Loucy (cell line): ENCODE results near the gene FCN2.

Source experiments
- H2AFZ ChIP-seq: fragments of 200-600 bp; sonication (generic); 2 replicates; pipeline ENCODE4 v1.6.0; 2016; ENCODE audit warnings: antibody characterized with exemption, mild to moderate bottlenecking, low read length, moderate library complexity
- H3F3A ChIP-seq: fragments of 200-600 bp; 2 replicates; pipeline ENCODE4 v1.6.0; 2016; ENCODE audit warnings: antibody characterized with exemption, low read depth, mild to moderate bottlenecking
- H3K27me3 ChIP-seq: fragments of 200-600 bp; sonication (generic); 2 replicates; pipeline ENCODE4 v1.6.1; 2014; ENCODE audit warnings: low read length, mild to moderate bottlenecking; ENCODE audit not compliant: insufficient read depth, poor library complexity, severe bottlenecking
- H3K36me3 ChIP-seq: fragments of 200-600 bp; sonication (generic); 2 replicates; pipeline ENCODE4 v1.6.1; 2016; ENCODE audit warnings: low read length; ENCODE audit not compliant: insufficient read depth
- H3K4me1 ChIP-seq: fragments of 200-600 bp; sonication (generic); 2 replicates; pipeline ENCODE4 v1.5.1; 2014; ENCODE audit warnings: low read length, mild to moderate bottlenecking; ENCODE audit not compliant: insufficient read depth, poor library complexity, severe bottlenecking
- H3K4me2 ChIP-seq: fragments of 200-600 bp; sonication (generic); 2 replicates; pipeline ENCODE4 v1.6.0; 2014; ENCODE audit warnings: antibody characterized with exemption, low read length, low read depth, mild to moderate bottlenecking; ENCODE audit not compliant: poor library complexity, severe bottlenecking
- H3K4me3 ChIP-seq: fragments of 200-600 bp; sonication (generic); 2 replicates; pipeline ENCODE4 v1.5.1; 2014; ENCODE audit warnings: low read length, mild to moderate bottlenecking, mixed read lengths; ENCODE audit not compliant: poor library complexity, severe bottlenecking
- H3K79me2 ChIP-seq: fragments of 200-600 bp; sonication (generic); 2 replicates; pipeline ENCODE4 v1.6.1; 2014; ENCODE audit warnings: low read length; ENCODE audit not compliant: insufficient read depth
- H3K9ac ChIP-seq: fragments of 200-600 bp; sonication (generic); 2 replicates; pipeline ENCODE4 v1.6.0; 2014; ENCODE audit warnings: mild to moderate bottlenecking, low read depth, low read length, moderate library complexity; ENCODE audit not compliant: poor library complexity, severe bottlenecking
- H3K9me2 ChIP-seq: fragments of 200-600 bp; sonication (generic); replicated peaks from 2 replicates; pipeline ENCODE4 v1.6.1; 2016; ENCODE audit warnings: low read depth, low read length, mixed read lengths
- H3K9me3 ChIP-seq: fragments of 200-600 bp; sonication (generic); 2 replicates; pipeline ENCODE4 v1.6.1; 2014; ENCODE audit warnings: mild to moderate bottlenecking, antibody characterized with exemption, low read length, low read depth; ENCODE audit not compliant: insufficient read depth
- H4K20me1 ChIP-seq: fragments of 200-600 bp; sonication (generic); 2 replicates; pipeline ENCODE4 v1.6.0; 2014; ENCODE audit warnings: antibody characterized with exemption, low read length, mild to moderate bottlenecking; ENCODE audit not compliant: insufficient read depth, poor library complexity, severe bottlenecking
- CTCF ChIP-seq: fragments of 200-600 bp; sonication (generic); conservative IDR thresholded peaks from 2 replicates; pipeline ENCODE4 v1.5.1; 2014; ENCODE audit warnings: mild to moderate bottlenecking, antibody characterized with exemption, low read length
- EZH2phosphoT487 ChIP-seq: fragments of 200-600 bp; IDR thresholded peaks from 2 replicates; pipeline ENCODE4 v1.6.1; 2018; ENCODE audit warnings: antibody characterized with exemption, mild to moderate bottlenecking, moderate library complexity, borderline replicate concordance

Gene FCN2

GRCh38 chr9:134935056-134935640, 54.5 kb downstream of the FCN2 start:
- H2AFZ ChIP-seq, result no peak overlapping the region
- H3K4me3 ChIP-seq, result no peak overlapping the region
- no peak overlapping the region for H3K4me2 ChIP-seq
- H3K79me2 ChIP-seq, result no peaks in the 10 kb centered on the region
- no peaks in the 10 kb centered on the region for H3K27me3 ChIP-seq
- no peaks in the 10 kb centered on the region for H3K4me1 ChIP-seq
- no peaks in the 10 kb centered on the region for H3F3A ChIP-seq
- H3K36me3 ChIP-seq, result no peaks in the 10 kb centered on the region
- TF ChIP-seq CTCF (no peak), EZH2phosphoT487 (no peak)
- H3K9ac ChIP-seq, result no peak overlapping the region
- no peaks in the 10 kb centered on the region for H4K20me1 ChIP-seq
- no peaks in the 10 kb centered on the region; the same call in 1 of the 2 replicates for H3K9me3 ChIP-seq
- H3K9me2 ChIP-seq, result no peaks in the 10 kb centered on the region

- Histone ChIP-seq H3F3A (no peaks in the 10 kb centered on the region), H3K4me3 (no peak overlapping the region), H3K9ac (no peak overlapping the region), H3K79me2 (no peaks in the 10 kb centered on the region), H3K36me3 (no peaks in the 10 kb centered on the region), H3K4me1 (no peaks in the 10 kb centered on the region), H3K27me3 (no peaks in the 10 kb centered on the region), H3K9me3 (no peaks in the 10 kb centered on the region; the same call in 1 of the 2 replicates), H2AFZ (no peak overlapping the region), H3K4me2 (no peak overlapping the region), H4K20me1 (no peaks in the 10 kb centered on the region), H3K9me2 (no peaks in the 10 kb centered on the region)
- TF ChIP-seq CTCF (no peak), EZH2phosphoT487 (no peak)
Observed at GRCh38 chr9:134935701-134936345, 55.2 kb downstream of the FCN2 start.

- H3F3A ChIP-seq, result no peaks in the 10 kb centered on the region
- no peak overlapping the region for H3K9ac ChIP-seq
- H3K27me3 ChIP-seq, result no peaks in the 10 kb centered on the region
- no peak for TF ChIP-seq EZH2phosphoT487
- no peak for TF ChIP-seq CTCF
- H2AFZ ChIP-seq, result no peak overlapping the region
- no peaks in the 10 kb centered on the region; the same call in 1 of the 2 replicates for H3K9me3 ChIP-seq
- no peaks in the 10 kb centered on the region for H3K9me2 ChIP-seq
- no peaks in the 10 kb centered on the region for H3K36me3 ChIP-seq
- no peak overlapping the region for H3K4me2 ChIP-seq
- H3K4me1 ChIP-seq, result no peaks in the 10 kb centered on the region
- no peak overlapping the region for H3K4me3 ChIP-seq
- H3K79me2 ChIP-seq, result no peaks in the 10 kb centered on the region
- H4K20me1 ChIP-seq, result no peaks in the 10 kb centered on the region
Observed at GRCh38 chr9:134936346-134937163, 55.9 kb downstream of the FCN2 start.
